ENCODE data around the gene PTPN22.

Gene PTPN22

GRCh38 chr1:113895961-113896360, 24.4 kb upstream of the PTPN22 start:
- no peaks in the 10 kb centered on the region for H3K27me3 Mint-ChIP-seq
- H3K27ac Mint-ChIP-seq = peak overlapping the region in 1 of 2 donors; percentile 34
- no peak overlapping the region for H3K4me3 Mint-ChIP-seq
- no peak for DNase-seq
- no peak for ATAC-seq
- H3K4me1 Mint-ChIP-seq = peaks cover 26% of the 10 kb centered on the region
- no peaks in the 10 kb centered on the region for H3K9me3 Mint-ChIP-seq

- no peaks in the 10 kb centered on the region for H3K27me3 Mint-ChIP-seq
- no peak overlapping the region for H3K27ac Mint-ChIP-seq
Measured at GRCh38 chr1:113895098-113895497, 23.6 kb upstream of the PTPN22 start.

GRCh38 chr1:113893267-113893666, 21.8 kb upstream of the PTPN22 start:
- ATAC-seq (no peak), DNase-seq (no peak)
- H3K4me3 Mint-ChIP-seq = no peak overlapping the region
- H3K9me3 Mint-ChIP-seq = no peaks in the 10 kb centered on the region
- peaks cover 6% of the 10 kb centered on the region for H3K4me1 Mint-ChIP-seq
- H3K27me3 Mint-ChIP-seq = no peaks in the 10 kb centered on the region
- H3K27ac Mint-ChIP-seq = no peak overlapping the region

More at GRCh38 chr1:113895098-113895497, 23.6 kb upstream of the PTPN22 start:
- H3K4me3 Mint-ChIP-seq = no peak overlapping the region
- DNase-seq = no peak
- ATAC-seq = no peak
- peaks cover 24% of the 10 kb centered on the region for H3K4me1 Mint-ChIP-seq
- H3K9me3 Mint-ChIP-seq = no peaks in the 10 kb centered on the region

GRCh38 chr1:113891631-113892220, 20.2 kb upstream of the PTPN22 start:
- Mint-ChIP-seq H3K4me3 (no peak overlapping the region), H3K9me3 (no peaks in the 10 kb centered on the region), H3K27me3 (no peaks in the 10 kb centered on the region), H3K4me1 (peaks cover 11% of the 10 kb centered on the region), H3K27ac (no peak overlapping the region)
- DNase-seq (no peak), ATAC-seq (no peak)

- H3K4me1 Mint-ChIP-seq = peaks cover 16% of the 10 kb centered on the region
- no peaks in the 10 kb centered on the region for H3K9me3 Mint-ChIP-seq
- no peak overlapping the region for H3K4me3 Mint-ChIP-seq
- no peak for ATAC-seq
- no peak overlapping the region for H3K27ac Mint-ChIP-seq
- no peaks in the 10 kb centered on the region for H3K27me3 Mint-ChIP-seq
- DNase-seq = no peak
Measured at GRCh38 chr1:113890816-113891215, 19.3 kb upstream of the PTPN22 start.

- no peak for DNase-seq
- H3K4me1 Mint-ChIP-seq = peaks cover 16% of the 10 kb centered on the region
- H3K27ac Mint-ChIP-seq = no peak within 1 kb of the TSS
- no peaks in the 10 kb centered on the region for H3K27me3 Mint-ChIP-seq
- no peak for ATAC-seq
- H3K9me3 Mint-ChIP-seq = no peaks in the 10 kb centered on the region
- H3K4me3 Mint-ChIP-seq = peak within 1 kb of the TSS in 1 of 2 donors; percentile 5
Measured at GRCh38 chr1:113887402-113888175, 16.1 kb upstream of the PTPN22 start, which contains the start of gene BCL2L15. BCL2L15 (minus strand) TSS chr1:113887581; CDS start chr1:113887375, 206 bp downstream.

- Mint-ChIP-seq H3K27me3 (no peaks in the 10 kb centered on the region), H3K4me3 (peak overlapping the region in 1 of 2 donors; percentile 5), H3K27ac (no peak overlapping the region)
Measured at GRCh38 chr1:113886417-113887401, 15.2 kb upstream of the PTPN22 start.

GRCh38 chr1:113881661-113882060, 10.1 kb upstream of the PTPN22 start:
- Mint-ChIP-seq H3K4me1 (peaks cover 18% of the 10 kb centered on the region), H3K9me3 (no peaks in the 10 kb centered on the region), H3K27me3 (no peaks in the 10 kb centered on the region), H3K27ac (no peak overlapping the region), H3K4me3 (no peak overlapping the region)
- DNase-seq (no peak), ATAC-seq (no peak)

More at GRCh38 chr1:113886417-113887401, 15.2 kb upstream of the PTPN22 start:
- ATAC-seq (no peak), DNase-seq (no peak)
- H3K9me3 Mint-ChIP-seq = no peaks in the 10 kb centered on the region
- peaks cover 16% of the 10 kb centered on the region for H3K4me1 Mint-ChIP-seq

- no peak overlapping the region for H3K27ac Mint-ChIP-seq
- no peak overlapping the region for H3K4me3 Mint-ChIP-seq
- peaks cover 30% of the 10 kb centered on the region for H3K4me1 Mint-ChIP-seq
- DNase-seq (no peak), ATAC-seq (no peak)
- H3K27me3 Mint-ChIP-seq = no peaks in the 10 kb centered on the region
- no peaks in the 10 kb centered on the region for H3K9me3 Mint-ChIP-seq
Measured at GRCh38 chr1:113879739-113880038, 8.2 kb upstream of the PTPN22 start.

GRCh38 chr1:113876176-113876575, 4.7 kb upstream of the PTPN22 start:
- no peaks in the 10 kb centered on the region for H3K27me3 Mint-ChIP-seq
- H3K9me3 Mint-ChIP-seq = no peaks in the 10 kb centered on the region
- H3K4me1 Mint-ChIP-seq = peaks cover 55% of the 10 kb centered on the region
- no peak overlapping the region for H3K27ac Mint-ChIP-seq
- DNase-seq (no peak), ATAC-seq (no peak)
- H3K4me3 Mint-ChIP-seq = no peak overlapping the region

- no peak for DNase-seq
- H3K4me1 Mint-ChIP-seq = peaks cover 51% of the 10 kb centered on the region
Measured at GRCh38 chr1:113875714-113876113, 4.2 kb upstream of the PTPN22 start.

GRCh38 chr1:113874012-113874879, 2.7 kb upstream of the PTPN22 start:
- H3K9me3 Mint-ChIP-seq = no peaks in the 10 kb centered on the region
- ATAC-seq (peak; percentile 69), DNase-seq (peak; percentile 12 to 29)
- H3K27me3 Mint-ChIP-seq = no peaks in the 10 kb centered on the region
- H3K4me3 Mint-ChIP-seq = peak overlapping the region; percentile 63 to 70
- peaks cover 47% of the 10 kb centered on the region for H3K4me1 Mint-ChIP-seq
- H3K27ac Mint-ChIP-seq = peak overlapping the region; percentile 89 to 92

More at GRCh38 chr1:113875714-113876113, 4.2 kb upstream of the PTPN22 start:
- no peaks in the 10 kb centered on the region for H3K9me3 Mint-ChIP-seq
- no peak for ATAC-seq
- peak overlapping the region; percentile 13 to 14 for H3K4me3 Mint-ChIP-seq
- no peak overlapping the region for H3K27ac Mint-ChIP-seq
- H3K27me3 Mint-ChIP-seq = no peaks in the 10 kb centered on the region

GRCh38 chr1:113872219-113872935, 865 bp upstream of the PTPN22 start:
- H3K27me3 Mint-ChIP-seq = no peaks in the 10 kb centered on the region
- peak overlapping the region; percentile 95 to 98 for H3K27ac Mint-ChIP-seq
- H3K9me3 Mint-ChIP-seq = no peaks in the 10 kb centered on the region
- peaks cover 65% of the 10 kb centered on the region for H3K4me1 Mint-ChIP-seq
- ATAC-seq (peak; percentile 37), DNase-seq (peak in 1 of 2 donors; percentile 25)
- peak overlapping the region; percentile 86 to 90 for H3K4me3 Mint-ChIP-seq

- peak overlapping the region; percentile 95 to 97 for H3K27ac Mint-ChIP-seq
- peaks cover 69% of the 10 kb centered on the region for H3K4me1 Mint-ChIP-seq
- DNase-seq = peak in 1 of 2 donors; percentile 31
Measured at GRCh38 chr1:113870778-113871177, 734 bp downstream of the PTPN22 start.

More at GRCh38 chr1:113870778-113871177, 734 bp downstream of the PTPN22 start:
- peak overlapping the region; percentile 86 to 90 for H3K4me3 Mint-ChIP-seq
- H3K27me3 Mint-ChIP-seq = no peaks in the 10 kb centered on the region
- no peak for ATAC-seq
- H3K9me3 Mint-ChIP-seq = no peaks in the 10 kb centered on the region
